ENCODE measurements around the gene ERO1A.

Gene ERO1A

GRCh38 chr14:52690983-52691760 lies 4.2 kb downstream of the ERO1A start:
- TF ChIP-seq CTCF (IDR thresholded peaks at IDR 0.05; ENCODE audit: borderline replicate concordance, control extremely low read depth, extremely low read depth, insufficient read depth, missing control alignments), result no peak
- no peak for DNase-seq (ENCODE audit: low spot score)
- in situ Hi-C loops (cut with MboI; ENCODE audit: low sequenced_read_pairs, unreplicated experiment), result no loop called here

- in situ Hi-C loops (cut with MboI; ENCODE audit: low sequenced_read_pairs, unreplicated experiment), result no loop called here
- TF ChIP-seq CTCF (IDR thresholded peaks at IDR 0.05; ENCODE audit: borderline replicate concordance, control extremely low read depth, extremely low read depth, insufficient read depth, missing control alignments), result no peak
Observed at GRCh38 chr14:52686176-52686575, 9.2 kb downstream of the ERO1A start.

GRCh38 chr14:52683985-52684520 lies 11.3 kb downstream of the ERO1A start:
- no peak for TF ChIP-seq CTCF (IDR thresholded peaks at IDR 0.05; ENCODE audit: borderline replicate concordance, control extremely low read depth, extremely low read depth, insufficient read depth, missing control alignments)
- in situ Hi-C loops (cut with MboI; ENCODE audit: low sequenced_read_pairs, unreplicated experiment), result no loop called here
- no peak for DNase-seq (ENCODE audit: low spot score)

More at GRCh38 chr14:52686176-52686575, 9.2 kb downstream of the ERO1A start:
- no peak for DNase-seq (ENCODE audit: low spot score)

- TF ChIP-seq CTCF (IDR thresholded peaks at IDR 0.05; ENCODE audit: borderline replicate concordance, control extremely low read depth, extremely low read depth, insufficient read depth, missing control alignments), result no peak
- no peak for DNase-seq (ENCODE audit: low spot score)
- in situ Hi-C loops (cut with MboI; ENCODE audit: low sequenced_read_pairs, unreplicated experiment), result no loop called here
Observed at GRCh38 chr14:52678591-52678990, 16.8 kb downstream of the ERO1A start.

- in situ Hi-C loops (cut with MboI; ENCODE audit: low sequenced_read_pairs, unreplicated experiment), result no loop called here
- no peak for DNase-seq (ENCODE audit: low spot score)
- TF ChIP-seq CTCF (IDR thresholded peaks at IDR 0.05; ENCODE audit: borderline replicate concordance, control extremely low read depth, extremely low read depth, insufficient read depth, missing control alignments), result no peak
Observed at GRCh38 chr14:52663850-52664249, 31.5 kb downstream of the ERO1A start.

GRCh38 chr14:52661314-52661713 lies 34.0 kb downstream of the ERO1A start:
- DNase-seq (ENCODE audit: low spot score), result no peak
- TF ChIP-seq CTCF (IDR thresholded peaks at IDR 0.05; ENCODE audit: borderline replicate concordance, control extremely low read depth, extremely low read depth, insufficient read depth, missing control alignments), result no peak
- in situ Hi-C loops (cut with MboI; ENCODE audit: low sequenced_read_pairs, unreplicated experiment), result no loop called here

All from GM13976 (cell line).